Panc1 (cell line): ENCODE data around the gene AUH. TPM values are rescaled to one million over a fixed set of nuclear protein-coding genes. Genes with fewer than 3 reads are reported as not detected.

ENCODE experiments used
- ATAC-seq: fragments of 200-7000 bp; cut with Tn5 transposase; 2 replicates; pipeline ENCODE4 v1.9.1; 2020; ENCODE audit warnings: mild to moderate bottlenecking, moderate library complexity
- BruUV-seq: library from RNA; stranded (reverse); fragments of 400-500 nt; replicated peaks from 2 replicates; lab custom pipeline; 2021; lab: Mats Ljungman, UMichigan
- CTCF ChIA-PET: fragments of 300-600 bp; sonication (Branson Sonifier 250); formaldehyde crosslinking; loops from one replicate; lab custom pipeline; 2022; ENCODE audit warnings: antibody characterized with exemption; lab: Charles Lee
- POLR2A ChIA-PET: fragments of 300-600 bp; sonication (Branson Sonifier 250); formaldehyde crosslinking; loops from one replicate; lab custom pipeline; 2022; ENCODE audit warnings: antibody characterized with exemption; lab: Charles Lee
- DNase-seq: peaks from one replicate; pipeline ENCODE4 v3.0.0-alpha.2; 2010; ENCODE audit warnings: low read depth, low spot score
- H3K27ac ChIP-seq: 2 replicates; pipeline ENCODE4 v1.5.1; 2011; ENCODE audit warnings: mild to moderate bottlenecking, low read length, inconsistent platforms
- H3K27me3 ChIP-seq: fragments of 200-500 bp; sonication (Bioruptor generic); 2 replicates; pipeline ENCODE4 v1.6.0; 2014; ENCODE audit warnings: low read length, inconsistent platforms; ENCODE audit not compliant: control insufficient read depth, insufficient read depth
- H3K36me3 ChIP-seq: fragments of 200-500 bp; sonication (Bioruptor generic); 2 replicates; pipeline ENCODE4 v1.5.1; 2014; ENCODE audit warnings: inconsistent platforms, mild to moderate bottlenecking, low read length, moderate library complexity; ENCODE audit not compliant: control insufficient read depth, insufficient read depth
- H3K4me1 ChIP-seq: 2 replicates; pipeline ENCODE4 v1.5.1; 2011; ENCODE audit warnings: inconsistent platforms, mild to moderate bottlenecking, low read length, moderate library complexity; ENCODE audit not compliant: control insufficient read depth, insufficient read depth
- H3K4me3 ChIP-seq, 2 experiments: 2 replicates each; pipeline ENCODE4 v1.5.1; 2011 to 2012; ENCODE audit warnings: low read depth in 2 of 2, low read length in 2 of 2, mild to moderate bottlenecking in 2 of 2, inconsistent platforms in 1 of 2, moderate library complexity in 1 of 2
- H3K9me3 ChIP-seq: fragments of 200-500 bp; sonication (Bioruptor generic); 2 replicates; pipeline ENCODE4 v1.5.1; 2014; ENCODE audit warnings: low read depth, mild to moderate bottlenecking, inconsistent platforms, low read length, moderate library complexity; ENCODE audit not compliant: control insufficient read depth, insufficient read depth
- CTCF ChIP-seq: fragments of 450-650 bp; IDR thresholded peaks from 2 replicates; pipeline ENCODE4 v1.5.1; 2017; ENCODE audit warnings: mild to moderate bottlenecking
- POLR2AphosphoS5 ChIP-seq: IDR thresholded peaks from 2 replicates; pipeline ENCODE4 v1.6.1; 2012; ENCODE audit warnings: mild to moderate bottlenecking, low read depth, low read length, moderate library complexity
- REST ChIP-seq, 2 experiments: IDR thresholded peaks; 2 replicates each; pipeline ENCODE4 v1.6.1; 2011 to 2012; ENCODE audit warnings: low read depth in 2 of 2, control low read depth in 1 of 2, low read length in 1 of 2, mild to moderate bottlenecking in 1 of 2, moderate library complexity in 1 of 2; ENCODE audit not compliant: insufficient read depth in 1 of 2
- SIN3A ChIP-seq: IDR thresholded peaks from 2 replicates; pipeline ENCODE4 v1.6.1; 2012; ENCODE audit warnings: low read depth, mild to moderate bottlenecking, low read length, moderate library complexity, borderline replicate concordance; ENCODE audit not compliant: insufficient read depth
- TCF7L2 ChIP-seq: IDR thresholded peaks from 2 replicates; pipeline ENCODE4 v1.6.1; 2011; ENCODE audit warnings: mild to moderate bottlenecking, low read depth, low read length, inconsistent platforms
- in situ Hi-C: cut with HindIII; loops from 2 replicates; pipeline ENCODE4 v1.10.0; 2016; ENCODE audit warnings: low sequenced_read_pairs, low pct_unique_long_range_greater_than_20kb
- intact Hi-C: fragments of 100-400 bp; cut with micrococcal nuclease; formaldehyde crosslinking; loops from one replicate; pipeline ENCODE4 v1.10.0; 2022; ENCODE audit not compliant: unreplicated experiment
- total RNA-seq: library from RNA; stranded (reverse); gene quantifications from one replicate; pipeline ENCODE4 v1.2.1, GENCODE V29; 2021; ENCODE audit not compliant: unreplicated experiment

Gene AUH
- total RNA-seq, 1 experiment from 2014 or later, result 7.7 TPM

- H3K4me1 ChIP-seq, result no peaks in the 10 kb centered on the region
- BruUV-seq, result no TSS peak
- H3K27me3 ChIP-seq, result no peaks in the 10 kb centered on the region
- DNase-seq, result no peak
- ATAC-seq, result no peak
- H3K27ac ChIP-seq, result no peak overlapping the region
- ChIA-PET CTCF (no interaction called here), POLR2A (no interaction called here)
- H3K4me3 ChIP-seq, result no peak overlapping the region
- in situ Hi-C loops, result no loop called here
- H3K9me3 ChIP-seq, result no peaks in the 10 kb centered on the region
- TF ChIP-seq SIN3A, result no peak
- intact Hi-C loops, result no loop called here
- no peaks in the 10 kb centered on the region for H3K36me3 ChIP-seq
Measured at GRCh38 chr9:91241909-91242308, 119.8 kb downstream of the AUH start.

GRCh38 chr9:91240596-91241165 lies 121.0 kb downstream of the AUH start:
- no peaks in the 10 kb centered on the region for H3K9me3 ChIP-seq
- no peak overlapping the region for H3K27ac ChIP-seq
- no peak for TF ChIP-seq SIN3A
- TF ChIP-seq POLR2AphosphoS5, result no peak
- no peak for TF ChIP-seq TCF7L2
- TF ChIP-seq CTCF, result no peak
- TF ChIP-seq REST (IDR thresholded peaks at IDR 0.05; ENCODE audit: insufficient read depth in 1 of 2, low read depth in 2 of 2, low read length in 1 of 2), result no peak
- no peaks in the 10 kb centered on the region for H3K4me1 ChIP-seq
- in situ Hi-C loops (no loop called here), intact Hi-C loops (no loop called here)
- H3K36me3 ChIP-seq, result no peaks in the 10 kb centered on the region
- CTCF ChIA-PET, result no interaction called here
- BruUV-seq, result no TSS peak
- no peak overlapping the region for H3K4me3 ChIP-seq
- no peaks in the 10 kb centered on the region for H3K27me3 ChIP-seq
- DNase-seq, result no peak
- no peak for ATAC-seq
- POLR2A ChIA-PET, result no interaction called here

GRCh38 chr9:91239367-91240111 lies 122.2 kb downstream of the AUH start:
- H3K9me3 ChIP-seq, result no peaks in the 10 kb centered on the region
- no TSS peak for BruUV-seq
- H3K36me3 ChIP-seq, result no peaks in the 10 kb centered on the region
- no peaks in the 10 kb centered on the region for H3K27me3 ChIP-seq
- POLR2A ChIA-PET, result interaction anchor here (0.6 kb wide), 1 partner anchor 61 kb away, joined by 3 read pairs; no protein-coding TSS in a partner anchor
- H3K4me3 ChIP-seq, result no peak overlapping the region
- intact Hi-C loops, result no loop called here
- no peak overlapping the region for H3K27ac ChIP-seq
- CTCF ChIA-PET, result no interaction called here
- no peak for ATAC-seq
- in situ Hi-C loops, result no loop called here
- no peak for TF ChIP-seq SIN3A
- no peak for TF ChIP-seq POLR2AphosphoS5
- TF ChIP-seq TCF7L2, result no peak
- no peak for TF ChIP-seq CTCF
- no peak for TF ChIP-seq REST (IDR thresholded peaks at IDR 0.05; ENCODE audit: insufficient read depth in 1 of 2, low read depth in 2 of 2, low read length in 1 of 2)
- no peaks in the 10 kb centered on the region for H3K4me1 ChIP-seq
- no peak for DNase-seq
